NCI-H2227 treated with DMSO at 0.1 percent for 48 hours (cell line): ENCODE results near the gene UNC45B.
"Not testable (repeated sequence)": the region's sequence is repeated elsewhere in the genome, so short reads cannot be mapped to it uniquely, and the experiment has no call there.

Experiments
- DNase-seq: peaks from one replicate; lab custom pipeline; 2025; lab: John Stamatoyannopoulos, UW

The UNC45B gene

GRCh38 chr17:35147375-35147905 is at the start of gene UNC45B:
Gene UNC45B (plus strand): TSS chr17:35147817. CDS start chr17:35148264, 447 bp downstream.
- DNase-seq = no peak

- peak; percentile 46 for DNase-seq
These were observed 47.7 kb upstream of the UNC45B start for GRCh38 chr17:35099908-35100307.

- no peak for DNase-seq
These were observed 46.6 kb upstream of the UNC45B start for GRCh38 chr17:35101036-35101435.

- DNase-seq = no peak
These were observed 45.9 kb upstream of the UNC45B start for GRCh38 chr17:35101725-35102124.

GRCh38 chr17:35103271-35103670 is 44.3 kb upstream of the UNC45B start:
- no peak for DNase-seq

GRCh38 chr17:35104844-35105450 is 42.7 kb upstream of the UNC45B start:
- no peak for DNase-seq

- not testable (repeated sequence) for DNase-seq
These were observed 36.8 kb upstream of the UNC45B start for GRCh38 chr17:35110791-35111190.

- no peak for DNase-seq
These were observed 30.8 kb upstream of the UNC45B start for GRCh38 chr17:35116845-35117244.

- DNase-seq = no peak
These were observed 29.6 kb upstream of the UNC45B start for GRCh38 chr17:35117984-35118383.

GRCh38 chr17:35119370-35120165 is 28.0 kb upstream of the UNC45B start, which contains the start of gene RAD51D:
Gene RAD51D (minus strand): TSS chr17:35119860. CDS start chr17:35119613, 247 bp downstream.
- DNase-seq = peak; percentile 57

- DNase-seq = no peak
These were observed 26.3 kb upstream of the UNC45B start, which contains the start of gene FNDC8 for GRCh38 chr17:35121315-35121714. Gene FNDC8 (plus strand): TSS chr17:35121615. CDS start chr17:35121694, 79 bp downstream.

- no peak for DNase-seq
These were observed 19.7 kb upstream of the UNC45B start for GRCh38 chr17:35127751-35128514.

GRCh38 chr17:35129154-35129972 is 18.3 kb upstream of the UNC45B start:
- DNase-seq = no peak

GRCh38 chr17:35129973-35130351 is 17.7 kb upstream of the UNC45B start:
- DNase-seq = no peak

- no peak for DNase-seq
These were observed 17.2 kb upstream of the UNC45B start for GRCh38 chr17:35130392-35130791.

- DNase-seq = no peak
These were observed 15.5 kb upstream of the UNC45B start for GRCh38 chr17:35132099-35132498.

GRCh38 chr17:35132816-35133550 is 14.6 kb upstream of the UNC45B start:
- no peak for DNase-seq

GRCh38 chr17:35135322-35135721 is 12.3 kb upstream of the UNC45B start:
- no peak for DNase-seq

GRCh38 chr17:35138218-35138617 is 9.4 kb upstream of the UNC45B start:
- no peak for DNase-seq

GRCh38 chr17:35141681-35142466 is 5.7 kb upstream of the UNC45B start, which contains the start of gene NLE1:
Gene NLE1 (minus strand): TSS chr17:35142303. CDS start chr17:35142275, 28 bp downstream.
- DNase-seq = peak; percentile 75
